CD14-positive monocyte (primary cell): Measurements from ENCODE around the gene DMXL1. TPM values are rescaled to one million over a fixed set of nuclear protein-coding genes. Genes with fewer than 3 reads are reported as not detected.

Source experiments
- DNase-seq, 3 donors: peaks; one replicate each; pipeline ENCODE4 v3.0.0-alpha.2; 2011 to 2022
- H2AFZ ChIP-seq: 2 replicates; pipeline ENCODE4 v1.6.0; 2012; ENCODE audit warnings: mild to moderate bottlenecking, low read depth, low read length, inconsistent platforms; ENCODE audit not compliant: insufficient read depth, poor library complexity, severe bottlenecking
- H3K27ac ChIP-seq, 2 donors: 1 replicate in 1 of 2; 2 replicates in 1 of 2; pipeline ENCODE4 v1.5.1; 2012 to 2013; ENCODE audit warnings: low read length in 2 of 2, control low read depth in 1 of 2, inconsistent platforms in 1 of 2, low read depth in 1 of 2, mild to moderate bottlenecking in 1 of 2
- H3K27me3 ChIP-seq, 2 donors: one replicate each; pipeline versions ENCODE4 v1.6.0 to v1.6.1; 2011 to 2013; ENCODE audit warnings: low read length in 2 of 2; ENCODE audit not compliant: control insufficient read depth in 2 of 2, insufficient read depth in 2 of 2
- H3K36me3 ChIP-seq, 2 donors: replicated peaks in 1 of 2; 1 replicate in 1 of 2; 2 replicates in 1 of 2; pipeline versions ENCODE4 v1.5.1 to v1.6.1; 2012 to 2013; ENCODE audit warnings: low read length in 2 of 2, control low read depth in 1 of 2, inconsistent platforms in 1 of 2, mild to moderate bottlenecking in 1 of 2; ENCODE audit not compliant: insufficient read depth in 2 of 2, control insufficient read depth in 1 of 2
- H3K4me1 ChIP-seq, 2 donors: 1 replicate in 1 of 2; 2 replicates in 1 of 2; pipeline versions ENCODE4 v1.5.1 to v1.6.1; 2012 to 2013; ENCODE audit warnings: low read length in 2 of 2, control low read depth in 1 of 2, inconsistent platforms in 1 of 2, mild to moderate bottlenecking in 1 of 2, moderate library complexity in 1 of 2; ENCODE audit not compliant: insufficient read depth in 2 of 2, control insufficient read depth in 1 of 2
- H3K4me2 ChIP-seq: replicated peaks from 2 replicates; pipeline ENCODE3; 2012; ENCODE audit warnings: low read length, moderate library complexity, mild to moderate bottlenecking; ENCODE audit not compliant: poor library complexity, severe bottlenecking; ENCODE audit errors: extremely low read depth
- H3K4me3 ChIP-seq, 3 experiments: fragments of 200-600 bp in 1 of 3; sonication (generic) in 1 of 3; replicated peaks in 1 of 3; 1 replicate in 2 of 3; 2 replicates in 1 of 3; pipeline ENCODE4 v1.5.1; 2011 to 2013; ENCODE audit warnings: low read length in 3 of 3, mild to moderate bottlenecking in 3 of 3, control low read depth in 2 of 3, low read depth in 2 of 3, inconsistent platforms in 1 of 3, moderate library complexity in 1 of 3
- H3K79me2 ChIP-seq: 2 replicates; pipeline ENCODE4 v1.6.0; 2012; ENCODE audit warnings: mild to moderate bottlenecking, control low read depth, inconsistent platforms, low read length, moderate library complexity; ENCODE audit not compliant: insufficient read depth
- H3K9ac ChIP-seq: 2 replicates; pipeline ENCODE4 v1.6.0; 2017; ENCODE audit warnings: low read length, mild to moderate bottlenecking; ENCODE audit not compliant: insufficient read depth, poor library complexity, severe bottlenecking
- H3K9me3 ChIP-seq, 2 donors: replicated peaks in 1 of 2; 1 replicate in 1 of 2; 2 replicates in 1 of 2; pipeline versions ENCODE4 v1.5.1 to v1.6.1; 2012 to 2013; ENCODE audit warnings: low read length in 2 of 2, control low read depth in 1 of 2; ENCODE audit not compliant: control insufficient read depth in 1 of 2, insufficient read depth in 1 of 2
- H4K20me1 ChIP-seq: 2 replicates; pipeline ENCODE4 v1.6.0; 2012; ENCODE audit warnings: mild to moderate bottlenecking, low read length, control low read depth, moderate library complexity; ENCODE audit not compliant: insufficient read depth
- H3K27ac Mint-ChIP-seq, 7 donors: one replicate each; pipeline ENCODE4 v1.8.0; 2020; ENCODE audit warnings: mild to moderate bottlenecking in 7 of 7, mixed read lengths in 7 of 7, moderate library complexity in 6 of 7, inconsistent platforms in 2 of 7
- H3K27me3 Mint-ChIP-seq, 3 donors: one replicate each; pipeline ENCODE4 v1.8.0; 2021 to 2022; ENCODE audit warnings: low read depth in 3 of 3, mild to moderate bottlenecking in 3 of 3, mixed read lengths in 3 of 3, moderate library complexity in 3 of 3, inconsistent platforms in 1 of 3
- H3K36me3 Mint-ChIP-seq, 2 donors: one replicate each; pipeline ENCODE4 v1.8.0; 2020; ENCODE audit warnings: mixed read lengths in 2 of 2, inconsistent platforms in 1 of 2, mild to moderate bottlenecking in 1 of 2
- H3K4me1 Mint-ChIP-seq: one replicate; pipeline ENCODE4 v1.8.0; 2020; ENCODE audit warnings: mild to moderate bottlenecking, mixed read lengths
- H3K4me3 Mint-ChIP-seq, 2 donors: one replicate each; pipeline ENCODE4 v1.8.0; 2020; ENCODE audit warnings: mild to moderate bottlenecking in 2 of 2, mixed read lengths in 2 of 2, moderate library complexity in 1 of 2
- H3K9me3 Mint-ChIP-seq, 7 donors: one replicate each; pipeline ENCODE4 v1.8.0; 2020 to 2022; ENCODE audit warnings: mixed read lengths in 7 of 7, mild to moderate bottlenecking in 6 of 7, moderate library complexity in 6 of 7, inconsistent platforms in 2 of 7
- CTCF ChIP-seq: fragments of 200-600 bp; IDR thresholded peaks from one replicate; pipeline ENCODE4 v1.8.0; 2022; ENCODE audit warnings: antibody characterized with exemption, mild to moderate bottlenecking
- WGBS: methylation state at CpG from one replicate; pipeline ENCODE4 v1.1.5; 2013; ENCODE audit warnings: missing lambda C conversion rate; ENCODE audit not compliant: insufficient coverage; 5-methylcytosine and 5-hydroxymethylcytosine counted together
- intact Hi-C, 2 donors: fragments of 100-400 bp; cut with micrococcal nuclease; formaldehyde crosslinking; loops; one replicate each; pipeline versions ENCODE4 v1.15.0 to v1.15.1; 2023
- polyA plus RNA-seq, 3 donors: library from polyadenylated mRNA; depleted of rRNA in 1 of 3; unstranded in 2 of 3; stranded (reverse) in 1 of 3; fragments of 300-500 nt in 2 of 3; fragments of >200 nt in 1 of 3; fragmentation: Illumina TruSeq in 2 of 3; gene quantifications; 1 replicate in 2 of 3; 2 replicates in 1 of 3; pipeline ENCODE4 v1.2.3, GENCODE V29; 2012 to 2021

The DMXL1 gene
- polyA plus RNA-seq, 3 donors: 15.5 to 20.5 (median 19.5) TPM

- Histone ChIP-seq H2AFZ (no peak overlapping the region), H3K79me2 (peaks cover 91% of the 10 kb centered on the region), H4K20me1 (peaks cover 90% of the 10 kb centered on the region), H3K36me3 (peaks cover 2 to 31% of the 10 kb centered on the region in 2 donors), H3K4me2 (no peak overlapping the region), H3K9me3 (no peaks in the 10 kb centered on the region), H3K27me3 (no peaks in the 10 kb centered on the region), H3K4me1 (no peaks in the 10 kb centered on the region), H3K9ac (no peak overlapping the region), H3K4me3 (no peak overlapping the region), H3K27ac (no peak overlapping the region)
- Mint-ChIP-seq H3K9me3 (peaks cover 0 to 8% (median 3%) of the 10 kb centered on the region in 7 donors), H3K36me3 (peaks cover 18 to 39% of the 10 kb centered on the region in 2 donors), H3K27ac (peak overlapping the region in 3 of 7 donors; percentile 6 to 11 (median 9)), H3K4me3 (no peak overlapping the region), H3K4me1 (peaks cover 21% of the 10 kb centered on the region), H3K27me3 (peaks cover 0 to 1% (median 0%) of the 10 kb centered on the region in 3 donors)
- DNase-seq: no peak
- no peak for TF ChIP-seq CTCF
- no CpG with 5 or more reads among the region's 3 CpGs for WGBS
- intact Hi-C loops: no loop called here
These were observed 11.8 kb downstream of the DMXL1 start for GRCh38 chr5:119082691-119083090.

DNA sequence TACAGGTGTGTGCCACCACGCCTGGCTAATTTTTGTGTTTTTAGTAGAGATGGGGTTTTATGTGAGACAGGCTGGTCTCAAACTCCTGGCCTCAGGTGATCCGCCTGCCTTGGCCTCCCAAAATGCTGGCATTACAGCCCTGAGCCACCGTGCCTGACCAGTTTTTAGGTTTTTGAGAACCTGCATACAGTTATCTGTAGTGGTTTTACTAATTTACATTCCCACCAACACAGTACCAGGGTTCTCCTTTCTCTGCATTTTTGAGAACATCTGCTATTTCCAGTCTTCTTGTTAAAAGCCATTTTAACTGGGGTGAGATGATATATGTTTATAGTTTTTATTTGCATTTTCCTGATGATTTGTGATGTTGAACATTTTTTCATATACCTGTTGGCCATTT lies 12.8 kb downstream of the DMXL1 start:
- Mint-ChIP-seq H3K4me1 (peaks cover 17% of the 10 kb centered on the region), H3K4me3 (no peak overlapping the region), H3K36me3 (peaks cover 18 to 39% of the 10 kb centered on the region in 2 donors), H3K27me3 (peaks cover 0 to 1% (median 0%) of the 10 kb centered on the region in 3 donors), H3K9me3 (peaks cover 0 to 8% (median 3%) of the 10 kb centered on the region in 7 donors), H3K27ac (no peak overlapping the region)
- Histone ChIP-seq H3K4me3 (no peak overlapping the region), H3K4me2 (no peak overlapping the region), H3K4me1 (no peaks in the 10 kb centered on the region), H4K20me1 (peaks cover 90% of the 10 kb centered on the region), H3K27me3 (no peaks in the 10 kb centered on the region), H3K36me3 (peaks cover 2 to 31% of the 10 kb centered on the region in 2 donors), H2AFZ (no peak overlapping the region), H3K9me3 (no peaks in the 10 kb centered on the region), H3K9ac (no peak overlapping the region), H3K27ac (no peak overlapping the region), H3K79me2 (peaks cover 91% of the 10 kb centered on the region)
- intact Hi-C loops: no loop called here
- WGBS: 100% methylated on average over 1 of the region's 3 CpGs
- TF ChIP-seq CTCF: no peak
- DNase-seq: no peak
